HepG2 (cell line): ENCODE data around the gene TANGO2.

ENCODE experiments used
- CTCF ChIP-seq: sonication (generic); formaldehyde crosslinking; IDR thresholded peaks from 2 replicates; pipeline ENCODE4 v1.5.0; 2020; ENCODE audit warnings: mild to moderate bottlenecking, missing genetic modification reagents, moderate library complexity
- FOXA1 ChIP-seq, 2 experiments: fragments of 450-650 bp in 1 of 2; sonication (generic) in 1 of 2; formaldehyde crosslinking in 1 of 2; IDR thresholded peaks; 2 replicates each; pipeline versions ENCODE4 v1.4.0 to v1.6.1; 2016 to 2020; ENCODE audit warnings: missing genetic modification reagents in 1 of 2
- JUN ChIP-seq: sonication (generic); formaldehyde crosslinking; IDR thresholded peaks from 2 replicates; pipeline ENCODE4 v1.4.0; 2020; ENCODE audit warnings: mild to moderate bottlenecking, missing genetic modification reagents
- MEIS1 ChIP-seq: sonication (generic); formaldehyde crosslinking; IDR thresholded peaks from 2 replicates; pipeline ENCODE4 v1.9.0; 2021; ENCODE audit warnings: mild to moderate bottlenecking, missing genetic modification reagents, moderate library complexity, borderline replicate concordance
- NFE2L1 ChIP-seq: sonication (generic); formaldehyde crosslinking; IDR thresholded peaks from 2 replicates; pipeline ENCODE4 v1.4.0; 2020; ENCODE audit warnings: missing genetic modification reagents, mild to moderate bottlenecking, borderline replicate concordance
- RFX5 ChIP-seq: IDR thresholded peaks from 2 replicates; pipeline ENCODE4 v1.6.1; 2011; ENCODE audit warnings: low read depth, low read length, improper control_type of control experiment
- THAP7 ChIP-seq: sonication (generic); formaldehyde crosslinking; IDR thresholded peaks from 2 replicates; pipeline ENCODE4 v1.8.1; 2023; ENCODE audit warnings: mild to moderate bottlenecking, missing genetic modification reagents
- TRIM24 ChIP-seq: sonication (generic); formaldehyde crosslinking; IDR thresholded peaks from 2 replicates; pipeline ENCODE4 v1.8.0; 2022; ENCODE audit warnings: mild to moderate bottlenecking, missing genetic modification reagents
- ZBTB40 ChIP-seq, 2 experiments: fragments of 450-650 bp in 1 of 2; sonication (generic) in 1 of 2; formaldehyde crosslinking in 1 of 2; IDR thresholded peaks; 2 replicates each; pipeline versions ENCODE4 v1.6.1 to v1.8.0; 2016 to 2022; ENCODE audit warnings: antibody characterized with exemption in 1 of 2, mild to moderate bottlenecking in 1 of 2, missing genetic modification reagents in 1 of 2
- ZBTB49 ChIP-seq: sonication (generic); formaldehyde crosslinking; IDR thresholded peaks from 2 replicates; pipeline ENCODE4 v1.4.0; 2020; ENCODE audit warnings: missing genetic modification reagents, borderline replicate concordance
- ZNF263 ChIP-seq: sonication (generic); formaldehyde crosslinking; IDR thresholded peaks from 2 replicates; pipeline ENCODE4 v1.4.0; 2020; ENCODE audit warnings: missing genetic modification reagents
- ZNF3 ChIP-seq: IDR thresholded peaks from 2 replicates; pipeline ENCODE4 v1.7.0; 2017; ENCODE audit warnings: inconsistent platforms
- TF ChIP-seq, protein P1 (sequence below): sonication (generic); formaldehyde crosslinking; IDR thresholded peaks from 2 replicates; pipeline ENCODE4 v1.5.1; 2020; ENCODE audit warnings: mild to moderate bottlenecking, missing genetic modification reagents, borderline replicate concordance

- no peak for TF ChIP-seq ZBTB40 (IDR thresholded peaks at IDR 0.05)
- no peak for TF ChIP-seq ZBTB40 (CRISPR knock-in tag; IDR thresholded peaks at IDR 0.05)
- no peak for TF ChIP-seq MEIS1 (CRISPR knock-in tag)
- no peak for TF ChIP-seq CTCF (CRISPR knock-in tag)
- TF ChIP-seq TRIM24, result no peak
- no peak for TF ChIP-seq ZNF263 (CRISPR knock-in tag)
- TF ChIP-seq THAP7, result no peak
- no peak for TF ChIP-seq FOXA1 (IDR thresholded peaks at IDR 0.05)
- no peak for TF ChIP-seq FOXA1 (CRISPR knock-in tag; IDR thresholded peaks at IDR 0.05)
- no peak for TF ChIP-seq ZNF3 (CRISPR knock-in tag)
- TF ChIP-seq, protein P1, sequence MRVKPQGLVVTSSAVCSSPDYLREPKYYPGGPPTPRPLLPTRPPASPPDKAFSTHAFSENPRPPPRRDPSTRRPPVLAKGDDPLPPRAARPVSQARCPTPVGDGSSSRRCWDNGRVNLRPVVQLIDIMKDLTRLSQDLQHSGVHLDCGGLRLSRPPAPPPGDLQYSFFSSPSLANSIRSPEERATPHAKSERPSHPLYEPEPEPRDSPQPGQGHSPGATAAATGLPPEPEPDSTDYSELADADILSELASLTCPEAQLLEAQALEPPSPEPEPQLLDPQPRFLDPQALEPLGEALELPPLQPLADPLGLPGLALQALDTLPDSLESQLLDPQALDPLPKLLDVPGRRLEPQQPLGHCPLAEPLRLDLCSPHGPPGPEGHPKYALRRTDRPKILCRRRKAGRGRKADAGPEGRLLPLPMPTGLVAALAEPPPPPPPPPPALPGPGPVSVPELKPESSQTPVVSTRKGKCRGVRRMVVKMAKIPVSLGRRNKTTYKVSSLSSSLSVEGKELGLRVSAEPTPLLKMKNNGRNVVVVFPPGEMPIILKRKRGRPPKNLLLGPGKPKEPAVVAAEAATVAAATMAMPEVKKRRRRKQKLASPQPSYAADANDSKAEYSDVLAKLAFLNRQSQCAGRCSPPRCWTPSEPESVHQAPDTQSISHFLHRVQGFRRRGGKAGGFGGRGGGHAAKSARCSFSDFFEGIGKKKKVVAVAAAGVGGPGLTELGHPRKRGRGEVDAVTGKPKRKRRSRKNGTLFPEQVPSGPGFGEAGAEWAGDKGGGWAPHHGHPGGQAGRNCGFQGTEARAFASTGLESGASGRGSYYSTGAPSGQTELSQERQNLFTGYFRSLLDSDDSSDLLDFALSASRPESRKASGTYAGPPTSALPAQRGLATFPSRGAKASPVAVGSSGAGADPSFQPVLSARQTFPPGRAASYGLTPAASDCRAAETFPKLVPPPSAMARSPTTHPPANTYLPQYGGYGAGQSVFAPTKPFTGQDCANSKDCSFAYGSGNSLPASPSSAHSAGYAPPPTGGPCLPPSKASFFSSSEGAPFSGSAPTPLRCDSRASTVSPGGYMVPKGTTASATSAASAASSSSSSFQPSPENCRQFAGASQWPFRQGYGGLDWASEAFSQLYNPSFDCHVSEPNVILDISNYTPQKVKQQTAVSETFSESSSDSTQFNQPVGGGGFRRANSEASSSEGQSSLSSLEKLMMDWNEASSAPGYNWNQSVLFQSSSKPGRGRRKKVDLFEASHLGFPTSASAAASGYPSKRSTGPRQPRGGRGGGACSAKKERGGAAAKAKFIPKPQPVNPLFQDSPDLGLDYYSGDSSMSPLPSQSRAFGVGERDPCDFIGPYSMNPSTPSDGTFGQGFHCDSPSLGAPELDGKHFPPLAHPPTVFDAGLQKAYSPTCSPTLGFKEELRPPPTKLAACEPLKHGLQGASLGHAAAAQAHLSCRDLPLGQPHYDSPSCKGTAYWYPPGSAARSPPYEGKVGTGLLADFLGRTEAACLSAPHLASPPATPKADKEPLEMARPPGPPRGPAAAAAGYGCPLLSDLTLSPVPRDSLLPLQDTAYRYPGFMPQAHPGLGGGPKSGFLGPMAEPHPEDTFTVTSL (CRISPR knock-in tag), result no peak
- TF ChIP-seq NFE2L1 (CRISPR knock-in tag), result no peak
- no peak for TF ChIP-seq RFX5
- TF ChIP-seq ZBTB49 (CRISPR knock-in tag), result no peak
- TF ChIP-seq JUN, result no peak
Observed at GRCh38 chr22:20026996-20027601, 6.2 kb downstream of the TANGO2 start.
